Muscle of arm (tissue), 12 donors: ENCODE measurements around the gene SLC6A3. TPM values are rescaled to one million over a fixed set of nuclear protein-coding genes. Genes with fewer than 3 reads are reported as not detected.

Source experiments
- DNase-seq: peaks from one replicate; pipeline ENCODE4 v3.0.0-alpha.2; 2013
- polyA plus RNA-seq, 12 donors: library from polyadenylated mRNA; unstranded; fragments of 120-200 nt; gene quantifications; one replicate each; pipeline ENCODE4 v1.2.1, GENCODE V29; 2013; ENCODE audit not compliant: insufficient read length in 12 of 12

The SLC6A3 gene
- polyA plus RNA-seq, 12 donors, result not detected

GRCh38 chr5:1421521-1422341 lies 23.5 kb downstream of the SLC6A3 start:
- DNase-seq, result no peak

GRCh38 chr5:1420211-1421195 lies 24.7 kb downstream of the SLC6A3 start:
- DNase-seq, result no peak

GRCh38 chr5:1419476-1420210 lies 25.6 kb downstream of the SLC6A3 start:
- DNase-seq, result no peak

- DNase-seq, result no peak
Observed at GRCh38 chr5:1418921-1419280, 26.3 kb downstream of the SLC6A3 start.

- DNase-seq, result no peak
Observed at GRCh38 chr5:1418238-1418920, 26.9 kb downstream of the SLC6A3 start.

- DNase-seq, result no peak
Observed at GRCh38 chr5:1417586-1418225, 27.5 kb downstream of the SLC6A3 start.

GRCh38 chr5:1416856-1417469 lies 28.3 kb downstream of the SLC6A3 start:
- no peak for DNase-seq

- no peak for DNase-seq
Observed at GRCh38 chr5:1415626-1416360, 29.4 kb downstream of the SLC6A3 start.

- DNase-seq, result no peak
Observed at GRCh38 chr5:1415059-1415425, 30.2 kb downstream of the SLC6A3 start.

GRCh38 chr5:1414311-1415058 lies 30.8 kb downstream of the SLC6A3 start:
- DNase-seq, result no peak

GRCh38 chr5:1413611-1414241 lies 31.5 kb downstream of the SLC6A3 start:
- DNase-seq, result no peak

- no peak for DNase-seq
Observed at GRCh38 chr5:1413211-1413610, 32.0 kb downstream of the SLC6A3 start.

GRCh38 chr5:1412621-1413020 lies 32.6 kb downstream of the SLC6A3 start:
- no peak for DNase-seq

GRCh38 chr5:1412163-1412562 lies 33.1 kb downstream of the SLC6A3 start:
- no peak for DNase-seq

GRCh38 chr5:1411099-1411498 lies 34.1 kb downstream of the SLC6A3 start:
- no peak for DNase-seq

GRCh38 chr5:1410156-1411014 lies 34.9 kb downstream of the SLC6A3 start:
- DNase-seq, result no peak

GRCh38 chr5:1409381-1410110 lies 35.7 kb downstream of the SLC6A3 start:
- peak; percentile 20 for DNase-seq
